H1 (cell line): ENCODE results near the gene KRTAP10-5. TPM values are rescaled to one million over a fixed set of nuclear protein-coding genes. Genes with fewer than 3 reads are reported as not detected.

Experiments
- CTCF ChIA-PET: fragments of 300-600 bp; sonication (Branson Sonifier 250); formaldehyde crosslinking; loops from one replicate; lab custom pipeline; 2021; ENCODE audit not compliant: partially characterized antibody; lab: Charles Lee
- POLR2A ChIA-PET: fragments of 300-600 bp; sonication (Branson Sonifier 250); formaldehyde crosslinking; loops from one replicate; lab custom pipeline; 2021; ENCODE audit warnings: inconsistent platforms; ENCODE audit not compliant: partially characterized antibody; lab: Charles Lee
- DNase-seq, 2 experiments: peaks; one replicate each; pipeline versions ENCODE4 v3.0.0 to v3.0.0-alpha.2; 2010 to 2022; ENCODE audit warnings: low spot score in 2 of 2, low read depth in 1 of 2, mixed read lengths in 1 of 2
- FAIRE-seq: peaks from 2 replicates; lab custom pipeline; 2011; peaks lifted over from hg19 to GRCh38; lab: Jason Lieb, UNC
- H2AFZ ChIP-seq: 2 replicates; pipeline ENCODE4 v1.8.1; 2012; ENCODE audit warnings: low read length, inconsistent platforms
- H2AK5ac ChIP-seq: 2 replicates; pipeline ENCODE4 v1.6.1; 2013; ENCODE audit warnings: low read depth, low read length
- H2BK120ac ChIP-seq: replicated peaks from 2 replicates; pipeline ENCODE3; 2013; ENCODE audit warnings: low read depth, low read length, inconsistent platforms
- H2BK12ac ChIP-seq: 2 replicates; pipeline ENCODE4 v1.6.1; 2013; ENCODE audit warnings: low read depth, low read length
- H2BK15ac ChIP-seq: 2 replicates; pipeline ENCODE4 v1.6.1; 2013; ENCODE audit warnings: low read length
- H2BK20ac ChIP-seq: 2 replicates; pipeline ENCODE4 v1.6.1; 2013; ENCODE audit warnings: low read length
- H2BK5ac ChIP-seq: 2 replicates; pipeline ENCODE4 v1.6.1; 2013; ENCODE audit warnings: low read depth, low read length
- H3K14ac ChIP-seq: 2 replicates; pipeline ENCODE4 v1.6.1; 2013; ENCODE audit warnings: inconsistent platforms; ENCODE audit not compliant: insufficient read length
- H3K18ac ChIP-seq: 2 replicates; pipeline ENCODE4 v1.6.1; 2013; ENCODE audit warnings: low read length; ENCODE audit errors: extremely low read depth
- H3K23ac ChIP-seq: 2 replicates; pipeline ENCODE4 v1.6.1; 2013; ENCODE audit warnings: inconsistent platforms; ENCODE audit not compliant: insufficient read length
- H3K23me2 ChIP-seq: 2 replicates; pipeline ENCODE4 v1.6.1; 2013; ENCODE audit warnings: low read depth, low read length
- H3K27ac ChIP-seq: 2 replicates; pipeline ENCODE4 v1.6.1; 2011; ENCODE audit warnings: low read depth, low read length, inconsistent platforms
- H3K27me3 ChIP-seq, 4 experiments: replicated peaks in 1 of 4; 1 replicate in 1 of 4; 2 replicates in 3 of 4; pipeline versions ENCODE4 v1.6.1 to v1.8.1; 2011 to 2013; ENCODE audit warnings: low read length in 3 of 4, mild to moderate bottlenecking in 3 of 4, inconsistent platforms in 2 of 4, mixed read lengths in 2 of 4, moderate library complexity in 1 of 4; ENCODE audit not compliant: control insufficient read depth in 3 of 4, insufficient read depth in 3 of 4; ENCODE audit errors: extremely low read depth in 1 of 4
- H3K36me3 ChIP-seq, 4 experiments: 2 replicates each; pipeline versions ENCODE4 v1.6.1 to v1.8.1; 2011 to 2013; ENCODE audit warnings: mild to moderate bottlenecking in 4 of 4, low read length in 3 of 4, moderate library complexity in 2 of 4, control low read depth in 1 of 4, inconsistent platforms in 1 of 4; ENCODE audit not compliant: insufficient read depth in 4 of 4, control insufficient read depth in 2 of 4
- H3K4ac ChIP-seq: replicated peaks from 2 replicates; pipeline ENCODE3; 2013; ENCODE audit warnings: low read length, low read depth, mixed read lengths, inconsistent platforms; ENCODE audit not compliant: insufficient read length
- H3K4me1 ChIP-seq, 4 experiments: replicated peaks in 1 of 4; 1 replicate in 1 of 4; 2 replicates in 3 of 4; pipeline versions ENCODE4 v1.6.1 to v1.8.1; 2011 to 2013; ENCODE audit warnings: low read length in 3 of 4, inconsistent platforms in 2 of 4, mixed read lengths in 1 of 4; ENCODE audit not compliant: insufficient read depth in 4 of 4, control insufficient read depth in 3 of 4
- H3K4me2 ChIP-seq, 2 experiments: 2 replicates each; pipeline versions ENCODE4 v1.6.1 to v1.8.1; 2011 to 2013; ENCODE audit warnings: low read depth in 2 of 2, low read length in 2 of 2, control low read depth in 1 of 2, inconsistent platforms in 1 of 2, mild to moderate bottlenecking in 1 of 2; ENCODE audit not compliant: insufficient read depth in 1 of 2
- H3K4me3 ChIP-seq, 4 experiments: fragments of 200-600, 300-600 bp in 1 of 4; sonication (generic), shearing (Covaris generic), sonication (Bioruptor Twin) in 1 of 4; 2 replicates each; pipeline versions ENCODE4 v1.5.1 to v1.8.1; 2011 to 2016; ENCODE audit warnings: low read length in 4 of 4, low read depth in 3 of 4, control low read depth in 2 of 4, inconsistent platforms in 2 of 4, mild to moderate bottlenecking in 2 of 4, mixed read lengths in 1 of 4, moderate library complexity in 1 of 4; ENCODE audit not compliant: insufficient read depth in 2 of 4; ENCODE audit errors: extremely low read depth in 1 of 4
- H3K56ac ChIP-seq: replicated peaks from 2 replicates; pipeline ENCODE3; 2013; ENCODE audit warnings: low read depth, mild to moderate bottlenecking, mixed read lengths, low read length, inconsistent platforms; ENCODE audit not compliant: insufficient read length
- H3K79me1 ChIP-seq: 2 replicates; pipeline ENCODE4 v1.6.1; 2013; ENCODE audit warnings: low read depth, low read length, control low read depth
- H3K79me2 ChIP-seq, 2 experiments: 2 replicates each; pipeline versions ENCODE4 v1.6.1 to v1.8.1; 2012 to 2013; ENCODE audit warnings: low read length in 2 of 2, mild to moderate bottlenecking in 2 of 2, inconsistent platforms in 1 of 2; ENCODE audit not compliant: insufficient read depth in 2 of 2, control insufficient read depth in 1 of 2
- H3K9ac ChIP-seq, 4 experiments: replicated peaks in 1 of 4; 1 replicate in 1 of 4; 2 replicates in 3 of 4; pipeline versions ENCODE4 v1.6.1 to v1.8.1; 2011 to 2013; ENCODE audit warnings: low read depth in 3 of 4, low read length in 3 of 4, control low read depth in 2 of 4, mild to moderate bottlenecking in 2 of 4, moderate library complexity in 2 of 4, inconsistent platforms in 1 of 4; ENCODE audit errors: extremely low read depth in 1 of 4
- H3K9me3 ChIP-seq, 2 experiments: 2 replicates each; pipeline versions ENCODE4 v1.6.1 to v1.8.1; 2012 to 2013; ENCODE audit warnings: mild to moderate bottlenecking in 2 of 2, moderate library complexity in 2 of 2, control low read depth in 1 of 2, inconsistent platforms in 1 of 2, low read depth in 1 of 2, low read length in 1 of 2, mixed read lengths in 1 of 2; ENCODE audit not compliant: insufficient read depth in 2 of 2
- H4K20me1 ChIP-seq, 2 experiments: replicated peaks in 1 of 2; 2 replicates each; pipeline versions ENCODE3 to v1.8.1; 2011 to 2013; ENCODE audit warnings: inconsistent platforms in 2 of 2, low read length in 2 of 2, mild to moderate bottlenecking in 1 of 2; ENCODE audit not compliant: insufficient read depth in 2 of 2, control insufficient read depth in 1 of 2
- H4K5ac ChIP-seq: 2 replicates; pipeline ENCODE4 v1.6.1; 2013; ENCODE audit warnings: low read length, low read depth, mixed read lengths, inconsistent platforms; ENCODE audit not compliant: insufficient read length
- H4K8ac ChIP-seq: 2 replicates; pipeline ENCODE4 v1.8.0; 2013; ENCODE audit warnings: mild to moderate bottlenecking, moderate library complexity, low read length, inconsistent platforms; ENCODE audit not compliant: insufficient read depth; ENCODE audit errors: extremely low read depth
- H4K91ac ChIP-seq: replicated peaks from 2 replicates; pipeline ENCODE3; 2013; ENCODE audit warnings: low read length, mixed read lengths, inconsistent platforms; ENCODE audit not compliant: insufficient read length
- BCL11A ChIP-seq, 2 experiments: IDR thresholded peaks; one replicate each; pipeline ENCODE4 v1.6.1; 2011; ENCODE audit warnings: low read depth in 2 of 2, low read length in 2 of 2, mild to moderate bottlenecking in 2 of 2
- KDM4A ChIP-seq: IDR thresholded peaks from one replicate; pipeline ENCODE4 v1.7.1; 2012; ENCODE audit warnings: low read depth, mild to moderate bottlenecking, moderate library complexity, low read length, inconsistent platforms; ENCODE audit not compliant: severe bottlenecking
- MAFK ChIP-seq: IDR thresholded peaks from 2 replicates; pipeline ENCODE4 v1.6.1; 2012; ENCODE audit warnings: low read depth, mild to moderate bottlenecking, improper control_type of control experiment, low read length
- RBBP5 ChIP-seq: IDR thresholded peaks from 2 replicates; pipeline ENCODE4 v1.7.1; 2012; ENCODE audit warnings: low read depth, mild to moderate bottlenecking, inconsistent platforms, low read length, moderate library complexity, borderline replicate concordance
- SRF ChIP-seq: IDR thresholded peaks from 2 replicates; pipeline ENCODE4 v1.6.1; 2011; ENCODE audit warnings: mild to moderate bottlenecking, low read depth, low read length, moderate library complexity
- WGBS, 2 experiments: shearing (Covaris generic) in 1 of 2; methylation state at CpG; one replicate each; pipeline versions ENCODE4 v1.1.6 to v1.1.7; 2013 to 2015; ENCODE audit warnings: low lambda C conversion rate in 2 of 2, mixed read lengths in 2 of 2, inconsistent platforms in 1 of 2, low coverage in 1 of 2, missing lambda C conversion rate in 1 of 2; ENCODE audit not compliant: insufficient replicate concordance in 2 of 2, insufficient coverage in 1 of 2, insufficient read length in 1 of 2; ENCODE audit errors: extremely low coverage in 1 of 2, missing lambda C conversion rate in 1 of 2; 5-methylcytosine and 5-hydroxymethylcytosine counted together
- polyA plus RNA-seq, 7 experiments: library from polyadenylated mRNA; depleted of rRNA in 3 of 7; stranded (reverse) in 5 of 7; unstranded in 2 of 7; fragments of >200 nt in 5 of 7; fragments of 200-250 nt in 2 of 7; gene quantifications; 1 replicate in 5 of 7; 2 replicates in 1 of 7; 4 replicates in 1 of 7; pipeline versions ENCODE4 v1.2.1 to v1.2.3, GENCODE V29; 2011 to 2013; ENCODE audit warnings: missing spikeins in 2 of 7, mixed read lengths in 2 of 7
- total RNA-seq: library from RNA; stranded (reverse); fragmentation: NEBNext Ultra II Directional; extraction: Animal tissue kit (Norgen Biotek cat#: 25700); gene quantifications from 2 replicates; pipeline ENCODE4 v1.2.1, GENCODE V29; 2021

The KRTAP10-5 gene
- total and polyA plus RNA-seq, 2 of the 8 experiments (the other 6 are each of a cell fraction or from before 2014, with no cell fraction given): 0.09 TPM; not detected in 1

DNA sequence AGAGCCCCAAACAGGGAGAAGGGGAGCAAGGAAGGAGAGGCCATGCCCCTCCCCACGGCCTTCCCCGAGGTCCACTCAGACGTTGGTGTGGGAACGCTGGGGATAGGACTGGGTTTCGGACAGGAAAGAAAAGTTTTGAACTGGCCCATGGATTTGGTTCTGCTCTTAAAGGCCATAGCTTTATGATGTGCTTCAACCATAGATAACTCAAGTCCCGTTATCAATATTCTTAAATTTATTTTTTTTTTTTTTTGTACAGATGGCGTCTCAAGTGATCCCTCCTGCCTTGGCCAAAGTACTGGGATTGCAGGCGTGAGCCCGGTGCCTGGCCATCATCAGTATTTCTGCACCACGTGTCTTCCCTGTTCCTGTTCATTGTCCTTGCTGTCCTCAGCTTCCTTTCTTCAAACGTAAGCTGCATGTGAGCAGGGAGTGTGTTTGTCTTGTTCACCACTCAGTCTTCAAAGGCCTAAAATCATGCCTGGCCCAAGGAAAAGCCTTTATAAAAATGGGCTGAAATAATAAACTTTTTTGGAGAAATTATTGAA lies 39.6 kb downstream of the KRTAP10-5 start:
- Histone ChIP-seq H2BK120ac (no peak overlapping the region), H4K20me1 (no peaks in the 10 kb centered on the region), H3K9ac (no peak overlapping the region), H3K4me3 (no peak overlapping the region), H3K4ac (no peak overlapping the region), H3K27ac (no peak overlapping the region), H4K91ac (no peak overlapping the region), H3K9me3 (peaks cover 3 to 4% of the 10 kb centered on the region in 2 experiments; a peak in 1 of 4 replicates), H3K23me2 (no peaks in the 10 kb centered on the region), H3K14ac (no peak overlapping the region), H3K79me1 (no peaks in the 10 kb centered on the region), H3K4me1 (peaks cover 0 to 2% (median 0%) of the 10 kb centered on the region in 4 experiments; a peak in 1 of 7 replicates), H3K27me3 (no peaks in the 10 kb centered on the region), H3K56ac (no peak overlapping the region), H3K23ac (no peak overlapping the region), H4K8ac (no peak overlapping the region), H2AK5ac (peak overlapping the region; percentile 75; the same call in 1 of the 2 replicates), H3K79me2 (no peaks in the 10 kb centered on the region), H2BK15ac (no peak overlapping the region), H2AFZ (no peak overlapping the region), H2BK12ac (0 out of 2 replicates have a peak overlapping the region, but pooled peaks have one; percentile 60), H4K5ac (no peak overlapping the region), H2BK5ac (0 out of 2 replicates have a peak overlapping the region, but pooled peaks have one; percentile 52), H3K4me2 (no peak overlapping the region), H3K18ac (no peak overlapping the region), H2BK20ac (no peak overlapping the region), H3K36me3 (no peaks in the 10 kb centered on the region)
- FAIRE-seq (no peak), DNase-seq (no peak)
- POLR2A ChIA-PET: interaction anchor here (1.2 kb wide), 1 partner anchor 11 kb away, joined by 3 read pairs; no protein-coding TSS in a partner anchor
- 85% methylated on average over 11 of the region's 11 CpGs; no CpG with 5 or more reads in 1 of the 2 experiments for WGBS, 2 experiments
- TF ChIP-seq KDM4A: no peak
- TF ChIP-seq SRF: no peak
- no peak for TF ChIP-seq MAFK
- TF ChIP-seq RBBP5: no peak
- TF ChIP-seq BCL11A (IDR thresholded peaks at IDR 0.05; ENCODE audit: low read depth in 2 of 2, low read length in 2 of 2): no peak
- CTCF ChIA-PET: interaction anchor here (0.6 to 1.1 kb wide), 6 partner anchors 9 to 40 kb away, joined by 3 to 8 read pairs (median 3); no protein-coding TSS in a partner anchor
